ENCODE measurements around the gene TMOD3.

TMOD3 gene

DNA sequence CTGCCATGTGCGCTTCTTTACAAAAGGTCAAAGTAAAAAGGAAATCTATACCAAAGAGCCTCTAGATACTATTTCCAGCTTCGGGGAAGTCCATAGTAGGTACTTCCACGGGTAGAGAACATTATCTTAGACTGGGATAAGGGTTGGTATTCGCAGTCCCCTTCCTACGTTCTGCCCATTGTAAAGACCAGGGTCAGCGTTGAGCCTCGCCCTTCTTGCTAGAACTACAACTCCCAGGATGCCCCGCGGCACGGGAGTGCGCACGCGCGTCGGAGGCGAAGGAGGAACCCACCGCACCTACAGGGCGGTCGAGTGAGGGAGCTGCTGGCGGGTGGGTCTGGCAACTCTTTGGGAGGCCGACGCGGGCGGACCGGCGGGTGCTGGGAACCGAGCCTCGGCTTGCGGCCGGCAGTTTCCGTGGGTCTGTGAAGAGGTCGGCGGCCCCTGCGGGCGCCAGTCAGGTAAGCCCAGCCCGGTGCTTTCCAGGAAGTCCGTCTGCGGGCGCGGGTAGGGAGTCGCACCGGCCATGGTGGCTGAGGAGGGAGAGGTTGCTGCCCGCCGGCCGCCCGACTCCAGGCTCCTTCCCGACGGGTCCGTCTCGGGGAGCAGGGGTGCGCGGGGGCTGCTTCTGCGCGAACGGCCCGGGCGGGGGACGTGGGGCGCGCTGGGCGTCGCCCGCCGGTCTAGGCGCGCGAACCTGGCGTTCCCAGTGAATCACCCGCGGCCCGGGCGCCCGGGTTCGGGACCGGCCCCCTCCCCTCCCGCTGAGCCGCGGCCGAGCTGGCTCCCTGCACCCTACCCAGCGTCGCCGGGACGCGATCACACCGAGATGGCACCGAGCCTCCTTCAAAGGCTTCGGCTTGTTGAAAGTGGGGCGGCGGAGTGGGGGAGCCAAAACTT lies at the start of gene TMOD3 (continued):
- peak; percentile 62 for TF ChIP-seq BCL6B (tag by site-specific recombination; IDR thresholded peaks at IDR 0.05)
- peak; percentile 47 for TF ChIP-seq ZNF600 (tag by site-specific recombination; IDR thresholded peaks at IDR 0.05)
- TF ChIP-seq GLI2 (tag by site-specific recombination; IDR thresholded peaks at IDR 0.05; ENCODE audit: borderline replicate concordance, low read depth), result no peak
- TF ChIP-seq KLF9 (tag by site-specific recombination; IDR thresholded peaks at IDR 0.05; ENCODE audit: low read depth), result 0 out of 2 replicates have a peak, but pooled peaks have one; percentile 26
- TF ChIP-seq, protein P1, sequence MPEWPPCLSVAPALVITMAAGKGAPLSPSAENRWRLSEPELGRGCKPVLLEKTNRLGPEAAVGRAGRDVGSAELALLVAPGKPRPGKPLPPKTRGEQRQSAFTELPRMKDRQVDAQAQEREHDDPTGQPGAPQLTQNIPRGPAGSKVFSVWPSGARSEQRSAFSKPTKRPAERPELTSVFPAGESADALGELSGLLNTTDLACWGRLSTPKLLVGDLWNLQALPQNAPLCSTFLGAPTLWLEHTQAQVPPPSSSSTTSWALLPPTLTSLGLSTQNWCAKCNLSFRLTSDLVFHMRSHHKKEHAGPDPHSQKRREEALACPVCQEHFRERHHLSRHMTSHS (tag by site-specific recombination; IDR thresholded peaks at IDR 0.05), result no peak
- TF ChIP-seq ZNF138 (tag by site-specific recombination; IDR thresholded peaks at IDR 0.05; ENCODE audit: borderline replicate concordance), result no peak
- TF ChIP-seq KLF7 (tag by site-specific recombination; IDR thresholded peaks at IDR 0.05; ENCODE audit: borderline replicate concordance), result no peak
- no peak for TF ChIP-seq ZNF362 (tag by site-specific recombination; IDR thresholded peaks at IDR 0.05)
- no peak for TF ChIP-seq ZNF37A (tag by site-specific recombination; IDR thresholded peaks at IDR 0.05)
- TF ChIP-seq ZSCAN30 (tag by site-specific recombination; IDR thresholded peaks at IDR 0.05), result no peak
- TF ChIP-seq KLF1 (tag by site-specific recombination; IDR thresholded peaks at IDR 0.05), result no peak; the same call in 1 of the 2 replicates
- TF ChIP-seq ZBTB20 (tag by site-specific recombination; IDR thresholded peaks at IDR 0.05), result peak; percentile 76; the same call in 1 of the 2 replicates
- TF ChIP-seq ZNF341 (tag by site-specific recombination; IDR thresholded peaks at IDR 0.05; ENCODE audit: low read depth), result peak; percentile 82
- no peak for TF ChIP-seq ZNF626 (tag by site-specific recombination; IDR thresholded peaks at IDR 0.05)
- no peak for TF ChIP-seq ZNF157 (tag by site-specific recombination; IDR thresholded peaks at IDR 0.05)
- no peak for TF ChIP-seq ZNF23 (tag by site-specific recombination; IDR thresholded peaks at IDR 0.05; ENCODE audit: borderline replicate concordance)
- no peak for TF ChIP-seq ZNF768 (tag by site-specific recombination; IDR thresholded peaks at IDR 0.05)
- 0 out of 2 replicates have a peak, but pooled peaks have one; percentile 38 for TF ChIP-seq ZNF18 (tag by site-specific recombination; IDR thresholded peaks at IDR 0.05)
- 0 out of 2 replicates have a peak, but pooled peaks have one; percentile 39 for TF ChIP-seq KLF10 (tag by site-specific recombination; IDR thresholded peaks at IDR 0.05)
- TF ChIP-seq ZNF239 (tag by site-specific recombination; IDR thresholded peaks at IDR 0.05), result no peak
- TF ChIP-seq ZNF146 (tag by site-specific recombination; IDR thresholded peaks at IDR 0.05), result no peak
- TF ChIP-seq ZXDB (tag by site-specific recombination; IDR thresholded peaks at IDR 0.05), result peak; percentile 70
- TF ChIP-seq ZNF473 (tag by site-specific recombination; IDR thresholded peaks at IDR 0.05), result no peak
- TF ChIP-seq ZNF121 (tag by site-specific recombination; IDR thresholded peaks at IDR 0.05), result no peak
- no peak for TF ChIP-seq ZNF571 (tag by site-specific recombination; IDR thresholded peaks at IDR 0.05)
- TF ChIP-seq, protein P2, sequence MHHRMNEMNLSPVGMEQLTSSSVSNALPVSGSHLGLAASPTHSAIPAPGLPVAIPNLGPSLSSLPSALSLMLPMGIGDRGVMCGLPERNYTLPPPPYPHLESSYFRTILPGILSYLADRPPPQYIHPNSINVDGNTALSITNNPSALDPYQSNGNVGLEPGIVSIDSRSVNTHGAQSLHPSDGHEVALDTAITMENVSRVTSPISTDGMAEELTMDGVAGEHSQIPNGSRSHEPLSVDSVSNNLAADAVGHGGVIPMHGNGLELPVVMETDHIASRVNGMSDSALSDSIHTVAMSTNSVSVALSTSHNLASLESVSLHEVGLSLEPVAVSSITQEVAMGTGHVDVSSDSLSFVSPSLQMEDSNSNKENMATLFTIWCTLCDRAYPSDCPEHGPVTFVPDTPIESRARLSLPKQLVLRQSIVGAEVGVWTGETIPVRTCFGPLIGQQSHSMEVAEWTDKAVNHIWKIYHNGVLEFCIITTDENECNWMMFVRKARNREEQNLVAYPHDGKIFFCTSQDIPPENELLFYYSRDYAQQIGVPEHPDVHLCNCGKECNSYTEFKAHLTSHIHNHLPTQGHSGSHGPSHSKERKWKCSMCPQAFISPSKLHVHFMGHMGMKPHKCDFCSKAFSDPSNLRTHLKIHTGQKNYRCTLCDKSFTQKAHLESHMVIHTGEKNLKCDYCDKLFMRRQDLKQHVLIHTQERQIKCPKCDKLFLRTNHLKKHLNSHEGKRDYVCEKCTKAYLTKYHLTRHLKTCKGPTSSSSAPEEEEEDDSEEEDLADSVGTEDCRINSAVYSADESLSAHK (tag by site-specific recombination; IDR thresholded peaks at IDR 0.05), result no peak
- peak; percentile 43; the same call in 1 of the 2 replicates for TF ChIP-seq ZNF449 (tag by site-specific recombination; IDR thresholded peaks at IDR 0.05)
- TF ChIP-seq, protein P3, sequence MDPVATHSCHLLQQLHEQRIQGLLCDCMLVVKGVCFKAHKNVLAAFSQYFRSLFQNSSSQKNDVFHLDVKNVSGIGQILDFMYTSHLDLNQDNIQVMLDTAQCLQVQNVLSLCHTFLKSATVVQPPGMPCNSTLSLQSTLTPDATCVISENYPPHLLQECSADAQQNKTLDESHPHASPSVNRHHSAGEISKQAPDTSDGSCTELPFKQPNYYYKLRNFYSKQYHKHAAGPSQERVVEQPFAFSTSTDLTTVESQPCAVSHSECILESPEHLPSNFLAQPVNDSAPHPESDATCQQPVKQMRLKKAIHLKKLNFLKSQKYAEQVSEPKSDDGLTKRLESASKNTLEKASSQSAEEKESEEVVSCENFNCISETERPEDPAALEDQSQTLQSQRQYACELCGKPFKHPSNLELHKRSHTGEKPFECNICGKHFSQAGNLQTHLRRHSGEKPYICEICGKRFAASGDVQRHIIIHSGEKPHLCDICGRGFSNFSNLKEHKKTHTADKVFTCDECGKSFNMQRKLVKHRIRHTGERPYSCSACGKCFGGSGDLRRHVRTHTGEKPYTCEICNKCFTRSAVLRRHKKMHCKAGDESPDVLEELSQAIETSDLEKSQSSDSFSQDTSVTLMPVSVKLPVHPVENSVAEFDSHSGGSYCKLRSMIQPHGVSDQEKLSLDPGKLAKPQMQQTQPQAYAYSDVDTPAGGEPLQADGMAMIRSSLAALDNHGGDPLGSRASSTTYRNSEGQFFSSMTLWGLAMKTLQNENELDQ (tag by site-specific recombination; IDR thresholded peaks at IDR 0.05; ENCODE audit: low read depth), result no peak

Measured in HEK293 (cell line).